Measurements from ENCODE around the gene RASA3. TPM values are rescaled to one million over a fixed set of nuclear protein-coding genes. Genes with fewer than 3 reads are reported as not detected.
A peak's percentile ranks its signal among the peaks of the same experiment; 100 is the strongest.
"Not testable (repeated sequence)": the region's sequence is repeated elsewhere in the genome, so short reads cannot be mapped to it uniquely, and the experiment has no call there.

The RASA3 gene
- total and polyA plus RNA-seq, 2 of the 4 experiments (the other 2 are of a cell fraction), result 21.0 to 31.4 TPM

GRCh38 chr13:114103801-114104654 lies 28.4 kb downstream of the RASA3 start:
- CTCF ChIA-PET, result no interaction called here
- in situ Hi-C loops (cut with MboI; ENCODE audit: low sequenced_read_pairs), result no loop called here

GRCh38 chr13:114103289-114103621 lies 29.2 kb downstream of the RASA3 start:
- CTCF ChIA-PET, result not testable (repeated sequence)
- 100% methylated on average over 2 of the region's 20 CpGs; no CpG with 5 or more reads in 1 of the 2 experiments for WGBS, 2 experiments (ENCODE audit: extremely low coverage in 2 of 2, insufficient read length in 1 of 2)
- H4K20me1 ChIP-seq (ENCODE audit: insufficient read depth, low read length), result peaks cover 82% of the 10 kb centered on the region

More at GRCh38 chr13:114103801-114104654, 28.4 kb downstream of the RASA3 start:
- Histone ChIP-seq H4K5ac (ENCODE audit: low read depth, low read length) (no peak overlapping the region), H3K79me1 (ENCODE audit: low read depth in 1 of 2, low read length in 2 of 2) (peaks cover 13 to 68% of the 10 kb centered on the region in 2 experiments; a peak in 3 of 4 replicates), H2AK9ac (replicated peaks; ENCODE audit: low read depth, low read length, poor library complexity) (no peak overlapping the region), H3K9me3 (ENCODE audit: control insufficient read depth, insufficient read depth, low read length) (no peaks in the 10 kb centered on the region), H2BK5ac (ENCODE audit: low read depth, low read length, poor library complexity, severe bottlenecking) (no peak overlapping the region), H2AK5ac (ENCODE audit: low read depth, low read length) (peak overlapping the region; percentile 14; the same call in 1 of the 2 replicates), H2BK120ac (ENCODE audit: low read depth, low read length) (no peak overlapping the region), H3K23ac (ENCODE audit: low read depth, low read length) (no peak overlapping the region), H2BK15ac (ENCODE audit: low read depth, low read length) (no peak overlapping the region), H3K18ac (ENCODE audit: low read depth, low read length) (no peak overlapping the region), H2BK20ac (ENCODE audit: low read depth, low read length) (no peak overlapping the region), H3K4me1 (ENCODE audit: control insufficient read depth, insufficient read depth, low read length) (peaks cover 47% of the 10 kb centered on the region), H4K91ac (ENCODE audit: insufficient read depth, low read depth, low read length) (no peak overlapping the region), H3K56ac (ENCODE audit: extremely low read depth, insufficient read depth, low read length) (no peak overlapping the region), H3K27me3 (ENCODE audit: control insufficient read depth, insufficient read depth, low read length) (no peaks in the 10 kb centered on the region), H3K9ac (ENCODE audit: low read depth, low read length) (no peak overlapping the region), H3K4me3 (ENCODE audit: insufficient read depth, low read depth, low read length) (no peak overlapping the region), H3K4me2 (ENCODE audit: low read depth, low read length) (no peak overlapping the region), H3K36me3 (ENCODE audit: control insufficient read depth, insufficient read depth, low read length) (peaks cover 12% of the 10 kb centered on the region), H4K8ac (ENCODE audit: low read depth in 2 of 2, low read length in 2 of 2) (no peak overlapping the region), H4K20me1 (ENCODE audit: insufficient read depth, low read length) (peaks cover 85% of the 10 kb centered on the region), H3K4ac (ENCODE audit: low read depth, low read length) (no peak overlapping the region), H2AFZ (replicated peaks; ENCODE audit: low read length, poor library complexity) (no peak overlapping the region), H3K14ac (replicated peaks; ENCODE audit: low read depth, low read length) (no peak overlapping the region), H3K27ac (ENCODE audit: insufficient read depth, low read length) (no peak overlapping the region), H3K9me1 (ENCODE audit: insufficient read depth, low read length) (peaks cover 28% of the 10 kb centered on the region)
- DNase-seq (no peak), ATAC-seq (ENCODE audit: low read depth) (no peak)
- dilution Hi-C loops (cut with HindIII; ENCODE audit: low sequenced_read_pairs, unreplicated experiment) (no loop called here), intact Hi-C loops (cut with micrococcal nuclease) (no loop called here)
- POLR2A ChIA-PET (ENCODE audit: unreplicated experiment), result no interaction called here
- BruUV-seq (replicated peaks), result no TSS peak
- 91% methylated on average over 24 of the region's 62 CpGs; no CpG with 5 or more reads in 1 of the 2 experiments for WGBS, 2 experiments (ENCODE audit: extremely low coverage in 2 of 2, insufficient read length in 1 of 2)
- no peak for TF ChIP-seq RFX5 (IDR thresholded peaks at IDR 0.05; ENCODE audit: low read depth, low read length)
- TF ChIP-seq MXI1 (IDR thresholded peaks at IDR 0.05; ENCODE audit: borderline replicate concordance, low read depth, low read length), result no peak

More at GRCh38 chr13:114103289-114103621, 29.2 kb downstream of the RASA3 start:
- H3K18ac ChIP-seq (ENCODE audit: low read depth, low read length); H2BK20ac ChIP-seq (ENCODE audit: low read depth, low read length); DNase-seq; H3K4me3 ChIP-seq (ENCODE audit: insufficient read depth, low read depth, low read length); BruUV-seq (replicated peaks); H2BK120ac ChIP-seq (ENCODE audit: low read depth, low read length); H3K4ac ChIP-seq (ENCODE audit: low read depth, low read length); H3K23ac ChIP-seq (ENCODE audit: low read depth, low read length); H4K5ac ChIP-seq (ENCODE audit: low read depth, low read length); H4K8ac ChIP-seq (ENCODE audit: low read depth in 2 of 2, low read length in 2 of 2); H3K9ac ChIP-seq (ENCODE audit: low read depth, low read length); H3K14ac ChIP-seq (replicated peaks; ENCODE audit: low read depth, low read length); in situ Hi-C loops (cut with MboI; ENCODE audit: low sequenced_read_pairs); H4K91ac ChIP-seq (ENCODE audit: insufficient read depth, low read depth, low read length); H3K56ac ChIP-seq (ENCODE audit: extremely low read depth, insufficient read depth, low read length); ATAC-seq (ENCODE audit: low read depth); H3K27me3 ChIP-seq (ENCODE audit: control insufficient read depth, insufficient read depth, low read length); H2AK9ac ChIP-seq (replicated peaks; ENCODE audit: low read depth, low read length, poor library complexity); H2BK5ac ChIP-seq (ENCODE audit: low read depth, low read length, poor library complexity, severe bottlenecking); dilution Hi-C loops (cut with HindIII; ENCODE audit: low sequenced_read_pairs, unreplicated experiment); H2AFZ ChIP-seq (replicated peaks; ENCODE audit: low read length, poor library complexity); POLR2A ChIA-PET (ENCODE audit: unreplicated experiment); H2BK15ac ChIP-seq (ENCODE audit: low read depth, low read length); H3K36me3 ChIP-seq (ENCODE audit: control insufficient read depth, insufficient read depth, low read length); intact Hi-C loops (cut with micrococcal nuclease); H3K9me3 ChIP-seq (ENCODE audit: control insufficient read depth, insufficient read depth, low read length); H3K27ac ChIP-seq (ENCODE audit: insufficient read depth, low read length); H3K4me2 ChIP-seq (ENCODE audit: low read depth, low read length): not testable (repeated sequence)
- H3K9me1 ChIP-seq (ENCODE audit: insufficient read depth, low read length), result peaks cover 20% of the 10 kb centered on the region
- H3K4me1 ChIP-seq (ENCODE audit: control insufficient read depth, insufficient read depth, low read length), result peaks cover 43% of the 10 kb centered on the region
- H3K79me1 ChIP-seq (ENCODE audit: low read depth in 1 of 2, low read length in 2 of 2), result peaks cover 11 to 64% of the 10 kb centered on the region in 2 experiments; a peak in 3 of 4 replicates
- H2AK5ac ChIP-seq (ENCODE audit: low read depth, low read length), result 0 out of 2 replicates have a peak overlapping the region, but pooled peaks have one; percentile 15

Data from IMR-90 (cell line).